ENCODE measurements around the gene SMC1B. TPM values are rescaled to one million over a fixed set of nuclear protein-coding genes. Genes with fewer than 3 reads are reported as not detected.

Gene SMC1B
- total RNA-seq, 1 experiment from 2014 or later = 0.10 TPM

DNA sequence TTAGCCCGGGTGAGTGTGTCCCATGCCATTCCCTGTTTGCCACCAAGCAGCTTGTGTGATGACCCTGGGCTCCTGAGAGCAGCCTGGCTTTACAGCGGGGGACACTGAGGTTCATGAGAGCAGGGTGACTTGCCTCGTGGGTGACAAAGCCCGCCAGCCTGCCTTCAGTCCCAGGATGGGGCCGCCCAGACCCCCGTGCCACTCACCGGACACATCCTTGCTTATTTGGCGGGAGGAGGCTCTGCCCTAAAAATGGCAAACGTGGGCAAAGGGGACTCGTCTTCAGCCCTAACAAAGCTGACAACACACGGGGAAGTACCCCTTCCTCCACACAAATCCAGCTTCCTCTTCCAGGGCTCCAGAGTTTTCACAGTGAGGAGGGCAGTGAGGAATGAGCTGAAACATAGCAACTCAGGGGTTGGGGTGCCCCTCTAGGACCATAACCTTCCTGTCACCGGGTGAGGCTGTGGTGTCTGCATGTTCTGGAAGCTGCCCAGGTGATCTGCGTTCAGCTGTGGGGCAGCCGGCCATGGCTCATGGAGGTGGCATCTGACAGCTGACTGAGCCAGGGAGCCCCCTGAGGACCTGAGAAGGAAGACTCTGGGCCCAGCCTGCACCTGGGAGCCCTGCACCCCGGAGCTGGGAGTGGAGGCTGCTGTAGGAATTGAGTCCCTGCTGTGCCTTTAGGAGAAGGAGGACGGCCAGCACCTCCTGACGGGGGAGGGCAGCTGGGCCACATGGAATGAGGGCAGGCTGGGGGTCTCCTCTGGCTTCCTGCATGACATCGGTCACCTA is 16.8 kb upstream of the SMC1B start:
- Histone ChIP-seq H3K36me3 (ENCODE audit: control insufficient read depth, insufficient read depth, low read length) (no peaks in the 10 kb centered on the region), H3K27ac (ENCODE audit: low read length) (no peak overlapping the region), H3K27me3 (ENCODE audit: control insufficient read depth, insufficient read depth, low read length) (no peaks in the 10 kb centered on the region), H3K4me1 (ENCODE audit: control insufficient read depth, insufficient read depth, low read length) (no peaks in the 10 kb centered on the region), H3K9me3 (ENCODE audit: control insufficient read depth, insufficient read depth, low read depth, low read length) (no peaks in the 10 kb centered on the region), H3K4me3 (ENCODE audit: low read depth in 2 of 2, low read length in 2 of 2) (no peak overlapping the region)
- POLR2A ChIA-PET = no interaction called here
- ATAC-seq (no peak), DNase-seq (ENCODE audit: low read depth, low spot score) (no peak)
- in situ Hi-C loops (cut with HindIII; ENCODE audit: low pct_unique_long_range_greater_than_20kb, low sequenced_read_pairs) (no loop called here), intact Hi-C loops (cut with micrococcal nuclease; ENCODE audit: unreplicated experiment) (no loop called here)
- BruUV-seq (replicated peaks) = no TSS peak
- TF ChIP-seq, protein P1, sequence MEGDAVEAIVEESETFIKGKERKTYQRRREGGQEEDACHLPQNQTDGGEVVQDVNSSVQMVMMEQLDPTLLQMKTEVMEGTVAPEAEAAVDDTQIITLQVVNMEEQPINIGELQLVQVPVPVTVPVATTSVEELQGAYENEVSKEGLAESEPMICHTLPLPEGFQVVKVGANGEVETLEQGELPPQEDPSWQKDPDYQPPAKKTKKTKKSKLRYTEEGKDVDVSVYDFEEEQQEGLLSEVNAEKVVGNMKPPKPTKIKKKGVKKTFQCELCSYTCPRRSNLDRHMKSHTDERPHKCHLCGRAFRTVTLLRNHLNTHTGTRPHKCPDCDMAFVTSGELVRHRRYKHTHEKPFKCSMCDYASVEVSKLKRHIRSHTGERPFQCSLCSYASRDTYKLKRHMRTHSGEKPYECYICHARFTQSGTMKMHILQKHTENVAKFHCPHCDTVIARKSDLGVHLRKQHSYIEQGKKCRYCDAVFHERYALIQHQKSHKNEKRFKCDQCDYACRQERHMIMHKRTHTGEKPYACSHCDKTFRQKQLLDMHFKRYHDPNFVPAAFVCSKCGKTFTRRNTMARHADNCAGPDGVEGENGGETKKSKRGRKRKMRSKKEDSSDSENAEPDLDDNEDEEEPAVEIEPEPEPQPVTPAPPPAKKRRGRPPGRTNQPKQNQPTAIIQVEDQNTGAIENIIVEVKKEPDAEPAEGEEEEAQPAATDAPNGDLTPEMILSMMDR (IDR thresholded peaks at IDR 0.05) = no peak
- TF ChIP-seq SIN3A (IDR thresholded peaks at IDR 0.05; ENCODE audit: borderline replicate concordance, insufficient read depth, low read depth, low read length) (no peak), TCF7L2 (IDR thresholded peaks at IDR 0.05; ENCODE audit: low read depth, low read length) (no peak), POLR2AphosphoS5 (IDR thresholded peaks at IDR 0.05; ENCODE audit: low read depth, low read length) (no peak)
- TF ChIP-seq, protein P2, sequence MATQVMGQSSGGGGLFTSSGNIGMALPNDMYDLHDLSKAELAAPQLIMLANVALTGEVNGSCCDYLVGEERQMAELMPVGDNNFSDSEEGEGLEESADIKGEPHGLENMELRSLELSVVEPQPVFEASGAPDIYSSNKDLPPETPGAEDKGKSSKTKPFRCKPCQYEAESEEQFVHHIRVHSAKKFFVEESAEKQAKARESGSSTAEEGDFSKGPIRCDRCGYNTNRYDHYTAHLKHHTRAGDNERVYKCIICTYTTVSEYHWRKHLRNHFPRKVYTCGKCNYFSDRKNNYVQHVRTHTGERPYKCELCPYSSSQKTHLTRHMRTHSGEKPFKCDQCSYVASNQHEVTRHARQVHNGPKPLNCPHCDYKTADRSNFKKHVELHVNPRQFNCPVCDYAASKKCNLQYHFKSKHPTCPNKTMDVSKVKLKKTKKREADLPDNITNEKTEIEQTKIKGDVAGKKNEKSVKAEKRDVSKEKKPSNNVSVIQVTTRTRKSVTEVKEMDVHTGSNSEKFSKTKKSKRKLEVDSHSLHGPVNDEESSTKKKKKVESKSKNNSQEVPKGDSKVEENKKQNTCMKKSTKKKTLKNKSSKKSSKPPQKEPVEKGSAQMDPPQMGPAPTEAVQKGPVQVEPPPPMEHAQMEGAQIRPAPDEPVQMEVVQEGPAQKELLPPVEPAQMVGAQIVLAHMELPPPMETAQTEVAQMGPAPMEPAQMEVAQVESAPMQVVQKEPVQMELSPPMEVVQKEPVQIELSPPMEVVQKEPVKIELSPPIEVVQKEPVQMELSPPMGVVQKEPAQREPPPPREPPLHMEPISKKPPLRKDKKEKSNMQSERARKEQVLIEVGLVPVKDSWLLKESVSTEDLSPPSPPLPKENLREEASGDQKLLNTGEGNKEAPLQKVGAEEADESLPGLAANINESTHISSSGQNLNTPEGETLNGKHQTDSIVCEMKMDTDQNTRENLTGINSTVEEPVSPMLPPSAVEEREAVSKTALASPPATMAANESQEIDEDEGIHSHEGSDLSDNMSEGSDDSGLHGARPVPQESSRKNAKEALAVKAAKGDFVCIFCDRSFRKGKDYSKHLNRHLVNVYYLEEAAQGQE (IDR thresholded peaks at IDR 0.05; ENCODE audit: insufficient read depth in 1 of 2, low read depth in 2 of 2, low read length in 1 of 2) = no peak
- CTCF ChIA-PET = no interaction called here

DNA sequence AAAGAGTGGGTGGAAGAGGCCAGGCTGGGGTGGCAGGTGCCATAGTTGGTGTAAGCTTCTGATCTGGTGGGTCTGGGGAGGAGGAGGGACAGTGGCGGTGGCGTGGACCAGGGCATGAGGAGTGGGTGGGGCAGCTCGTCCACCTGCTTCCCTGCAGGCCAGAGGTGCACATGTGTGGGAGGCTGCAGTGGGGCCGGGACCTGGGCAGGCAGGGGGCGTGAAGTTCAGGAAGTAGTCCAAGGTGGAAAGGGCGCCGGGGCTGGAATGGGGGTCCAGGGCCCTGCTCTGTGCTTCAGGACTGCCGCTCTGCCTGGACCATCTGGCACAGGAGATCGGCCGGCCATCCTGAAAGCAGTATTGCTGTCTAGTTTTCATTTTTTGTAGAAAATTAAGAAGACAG is 16.0 kb upstream of the SMC1B start:
- ATAC-seq = no peak
- no TSS peak for BruUV-seq (replicated peaks)
- Histone ChIP-seq H3K4me3 (ENCODE audit: low read depth in 2 of 2, low read length in 2 of 2) (no peak overlapping the region), H3K27me3 (ENCODE audit: control insufficient read depth, insufficient read depth, low read length) (no peaks in the 10 kb centered on the region), H3K36me3 (ENCODE audit: control insufficient read depth, insufficient read depth, low read length) (no peaks in the 10 kb centered on the region), H3K9me3 (ENCODE audit: control insufficient read depth, insufficient read depth, low read depth, low read length) (no peaks in the 10 kb centered on the region), H3K27ac (ENCODE audit: low read length) (no peak overlapping the region), H3K4me1 (ENCODE audit: control insufficient read depth, insufficient read depth, low read length) (no peaks in the 10 kb centered on the region)
- POLR2A ChIA-PET = interaction anchor here (0.6 kb wide), 1 partner anchor 167 kb away, joined by 3 read pairs; no protein-coding TSS in a partner anchor
- in situ Hi-C loops (cut with HindIII; ENCODE audit: low pct_unique_long_range_greater_than_20kb, low sequenced_read_pairs) = no loop called here
- CTCF ChIA-PET = no interaction called here
- intact Hi-C loops (cut with micrococcal nuclease; ENCODE audit: unreplicated experiment) = no loop called here
- TF ChIP-seq SIN3A (IDR thresholded peaks at IDR 0.05; ENCODE audit: borderline replicate concordance, insufficient read depth, low read depth, low read length) = no peak
- TF ChIP-seq, protein P1 (IDR thresholded peaks at IDR 0.05) = no peak
- no peak for TF ChIP-seq TCF7L2 (IDR thresholded peaks at IDR 0.05; ENCODE audit: low read depth, low read length)
- TF ChIP-seq POLR2AphosphoS5 (IDR thresholded peaks at IDR 0.05; ENCODE audit: low read depth, low read length) = no peak
- TF ChIP-seq, protein P2 (IDR thresholded peaks at IDR 0.05; ENCODE audit: insufficient read depth in 1 of 2, low read depth in 2 of 2, low read length in 1 of 2) = no peak
- no peak for DNase-seq (ENCODE audit: low read depth, low spot score)
